Thoracic aorta (tissue), 2 donors: ENCODE data around the gene ERCC3. TPM values are rescaled to one million over a fixed set of nuclear protein-coding genes. Genes with fewer than 3 reads are reported as not detected.

Experiments used
- ATAC-seq: fragments of 150-250 bp; one replicate; pipeline ENCODE4 v1.8.0; 2017; ENCODE audit warnings: low read depth; ENCODE audit not compliant: insufficient number of reproducible peaks, low FRiP score
- DNase-seq: peaks from one replicate; pipeline ENCODE4 v3.0.0-alpha.2; 2020; ENCODE audit warnings: low spot score
- H3K27ac ChIP-seq, 2 donors: fragments of 200-600 bp; sonication (generic); 1 replicate in 1 of 2; 2 replicates in 1 of 2; pipeline ENCODE4 v1.5.1; 2016; ENCODE audit warnings: mild to moderate bottlenecking in 2 of 2, moderate library complexity in 2 of 2
- H3K27me3 ChIP-seq: fragments of 200-600 bp; sonication (generic); replicated peaks from 2 replicates; pipeline ENCODE4 v1.6.0; 2016; ENCODE audit warnings: mild to moderate bottlenecking; ENCODE audit not compliant: insufficient read depth
- H3K36me3 ChIP-seq: fragments of 200-600 bp; sonication (generic); one replicate; pipeline ENCODE4 v1.5.1; 2016
- H3K4me1 ChIP-seq, 2 donors: fragments of 200-600 bp; sonication (generic); 1 replicate in 1 of 2; 2 replicates in 1 of 2; pipeline versions ENCODE4 v1.5.1 to v1.6.0; 2016; ENCODE audit warnings: low read depth in 2 of 2, mild to moderate bottlenecking in 1 of 2; ENCODE audit not compliant: control insufficient read depth in 1 of 2
- H3K4me3 ChIP-seq: fragments of 200-600 bp; sonication (generic); 2 replicates; pipeline ENCODE4 v1.5.1; 2016; ENCODE audit warnings: mild to moderate bottlenecking
- H3K9me3 ChIP-seq: fragments of 200-600 bp; sonication (generic); 2 replicates; pipeline ENCODE4 v1.5.1; 2016
- total RNA-seq, 2 donors: library from RNA; depleted of rRNA; stranded (reverse); fragments of >200 nt; gene quantifications; one replicate each; pipeline versions ENCODE4 v1.1.0 to v1.2.3, GENCODE V29; 2016
- TF ChIP-seq, protein P1 (sequence below): fragments of 200-600 bp; sonication (generic); IDR thresholded peaks from one replicate; pipeline ENCODE4 v1.5.1; 2019; ENCODE audit warnings: antibody characterized with exemption

Gene ERCC3
- total RNA-seq, 2 donors from 2014 or later = 36.7 to 63.7 TPM

DNA sequence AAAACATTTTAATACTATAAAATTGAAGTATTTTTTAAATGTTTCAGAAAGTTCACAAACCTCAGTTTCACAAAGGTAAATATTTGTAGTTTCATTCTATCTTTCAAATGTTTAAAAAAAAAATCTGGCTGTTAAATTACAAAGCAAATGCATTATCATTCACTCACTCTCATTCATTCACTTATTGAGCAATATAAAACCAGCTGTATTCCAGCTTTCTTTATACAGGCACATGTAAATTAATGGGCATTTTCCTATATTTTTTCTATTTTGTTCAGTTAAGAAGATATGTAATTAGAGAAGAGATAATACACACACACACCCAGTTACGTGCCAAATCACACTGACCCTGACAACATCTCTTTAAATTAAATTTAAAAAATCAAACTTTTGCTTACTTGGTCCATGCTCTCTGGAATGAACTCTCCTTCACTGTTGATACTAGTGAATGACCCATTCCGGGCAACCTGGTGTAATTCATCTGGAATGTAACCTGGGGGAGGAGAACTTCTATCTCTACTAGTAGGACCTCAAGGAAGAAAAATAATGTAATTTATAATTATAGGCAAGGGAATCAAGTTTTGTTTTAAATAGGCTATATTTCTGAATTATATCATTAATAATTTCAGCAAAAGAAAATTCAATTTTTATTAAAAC lies 32.5 kb upstream of the ERCC3 start:
- no peaks in the 10 kb centered on the region for H3K27me3 ChIP-seq
- H3K4me1 ChIP-seq = no peaks in the 10 kb centered on the region
- H3K27ac ChIP-seq = no peak overlapping the region
- ATAC-seq = no peak
- peaks cover 26% of the 10 kb centered on the region for H3K36me3 ChIP-seq
- TF ChIP-seq, protein P1, sequence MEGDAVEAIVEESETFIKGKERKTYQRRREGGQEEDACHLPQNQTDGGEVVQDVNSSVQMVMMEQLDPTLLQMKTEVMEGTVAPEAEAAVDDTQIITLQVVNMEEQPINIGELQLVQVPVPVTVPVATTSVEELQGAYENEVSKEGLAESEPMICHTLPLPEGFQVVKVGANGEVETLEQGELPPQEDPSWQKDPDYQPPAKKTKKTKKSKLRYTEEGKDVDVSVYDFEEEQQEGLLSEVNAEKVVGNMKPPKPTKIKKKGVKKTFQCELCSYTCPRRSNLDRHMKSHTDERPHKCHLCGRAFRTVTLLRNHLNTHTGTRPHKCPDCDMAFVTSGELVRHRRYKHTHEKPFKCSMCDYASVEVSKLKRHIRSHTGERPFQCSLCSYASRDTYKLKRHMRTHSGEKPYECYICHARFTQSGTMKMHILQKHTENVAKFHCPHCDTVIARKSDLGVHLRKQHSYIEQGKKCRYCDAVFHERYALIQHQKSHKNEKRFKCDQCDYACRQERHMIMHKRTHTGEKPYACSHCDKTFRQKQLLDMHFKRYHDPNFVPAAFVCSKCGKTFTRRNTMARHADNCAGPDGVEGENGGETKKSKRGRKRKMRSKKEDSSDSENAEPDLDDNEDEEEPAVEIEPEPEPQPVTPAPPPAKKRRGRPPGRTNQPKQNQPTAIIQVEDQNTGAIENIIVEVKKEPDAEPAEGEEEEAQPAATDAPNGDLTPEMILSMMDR = no peak
- no peak overlapping the region for H3K4me3 ChIP-seq
- no peak for DNase-seq
- H3K9me3 ChIP-seq = no peaks in the 10 kb centered on the region

DNA sequence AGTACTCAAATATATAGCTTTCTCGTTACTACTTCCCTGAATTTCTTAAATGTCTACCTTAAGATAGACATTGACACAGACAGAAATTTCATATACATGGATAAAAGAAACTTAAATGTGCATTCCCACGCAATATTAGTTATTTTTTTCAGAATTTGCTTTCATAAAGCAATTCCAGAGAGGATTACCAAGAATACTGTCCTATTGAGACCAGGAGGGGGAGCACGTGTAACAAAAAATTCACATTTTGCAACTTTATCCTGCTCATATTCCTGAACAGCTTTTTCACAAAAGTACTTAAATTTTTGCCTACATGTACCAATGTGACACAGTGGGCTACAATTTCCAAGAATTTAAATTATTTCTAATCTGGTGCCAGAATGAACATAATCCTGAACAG lies 30.7 kb upstream of the ERCC3 start:
- Histone ChIP-seq H3K27ac (no peak overlapping the region), H3K27me3 (no peaks in the 10 kb centered on the region), H3K4me3 (no peak overlapping the region), H3K4me1 (no peaks in the 10 kb centered on the region), H3K9me3 (no peaks in the 10 kb centered on the region), H3K36me3 (peaks cover 37% of the 10 kb centered on the region)
- no peak for ATAC-seq
- DNase-seq = no peak
- TF ChIP-seq, protein P1 = peak; percentile 62

DNA sequence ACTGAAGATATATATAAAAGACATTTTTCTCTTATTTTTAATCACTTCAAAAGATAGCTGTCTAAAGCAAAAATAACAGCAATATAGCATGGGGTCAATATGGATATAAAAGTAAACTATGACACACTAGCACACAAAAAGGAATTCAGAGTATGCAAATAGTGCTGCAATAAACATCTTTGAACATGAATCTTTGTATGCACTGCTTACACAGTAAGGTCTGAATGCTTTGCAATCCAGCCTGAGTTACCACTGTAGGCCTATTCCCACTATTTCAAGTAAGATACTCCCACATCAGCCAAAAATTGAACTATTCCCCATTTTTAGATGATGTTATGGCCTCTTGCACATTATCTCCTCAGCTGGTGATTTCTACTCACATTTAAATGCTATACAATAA lies 27.4 kb upstream of the ERCC3 start:
- H3K4me1 ChIP-seq = no peaks in the 10 kb centered on the region
- H3K36me3 ChIP-seq = peaks cover 41% of the 10 kb centered on the region
- no peak overlapping the region for H3K27ac ChIP-seq
- DNase-seq (no peak), ATAC-seq (no peak)
- no peaks in the 10 kb centered on the region for H3K27me3 ChIP-seq
- TF ChIP-seq, protein P1 = no peak
- no peak overlapping the region for H3K4me3 ChIP-seq
- H3K9me3 ChIP-seq = no peaks in the 10 kb centered on the region

DNA sequence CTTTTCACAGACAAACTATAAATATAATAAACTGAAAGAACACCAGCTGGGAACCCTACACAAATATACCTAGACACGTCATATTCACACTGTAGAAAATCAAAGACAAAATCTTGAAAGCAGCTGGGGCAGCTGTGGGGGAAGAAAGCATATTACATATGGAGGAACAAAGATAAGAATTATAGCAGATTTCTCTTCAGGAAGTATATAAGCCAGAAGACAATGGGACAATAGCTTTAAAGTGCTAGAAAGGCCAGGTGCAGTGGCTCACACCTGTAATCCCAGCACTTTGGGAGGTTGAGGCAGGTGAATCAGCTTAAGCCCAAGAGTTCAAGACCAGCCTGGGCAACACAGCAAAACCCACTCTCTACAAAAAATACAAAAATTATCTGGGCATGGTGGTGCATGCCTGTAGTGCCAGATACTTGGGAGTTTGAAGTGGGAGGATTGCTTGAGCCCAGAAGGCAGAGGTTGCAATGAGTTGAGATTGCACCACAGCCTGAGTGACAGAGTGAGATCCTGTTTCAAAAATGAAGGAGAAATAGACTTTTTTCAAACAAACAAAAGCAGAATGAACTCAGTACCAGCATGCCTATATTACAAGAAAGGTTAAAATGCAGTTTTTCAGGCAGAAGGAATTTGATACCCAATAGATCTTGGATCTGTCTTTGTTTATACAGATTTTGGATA lies 26.8 kb upstream of the ERCC3 start:
- ATAC-seq (no peak), DNase-seq (no peak)
- Histone ChIP-seq H3K27me3 (no peaks in the 10 kb centered on the region), H3K4me3 (no peak overlapping the region), H3K36me3 (peaks cover 45% of the 10 kb centered on the region), H3K9me3 (no peaks in the 10 kb centered on the region), H3K4me1 (no peaks in the 10 kb centered on the region), H3K27ac (no peak overlapping the region)
- TF ChIP-seq, protein P1 = no peak

DNA sequence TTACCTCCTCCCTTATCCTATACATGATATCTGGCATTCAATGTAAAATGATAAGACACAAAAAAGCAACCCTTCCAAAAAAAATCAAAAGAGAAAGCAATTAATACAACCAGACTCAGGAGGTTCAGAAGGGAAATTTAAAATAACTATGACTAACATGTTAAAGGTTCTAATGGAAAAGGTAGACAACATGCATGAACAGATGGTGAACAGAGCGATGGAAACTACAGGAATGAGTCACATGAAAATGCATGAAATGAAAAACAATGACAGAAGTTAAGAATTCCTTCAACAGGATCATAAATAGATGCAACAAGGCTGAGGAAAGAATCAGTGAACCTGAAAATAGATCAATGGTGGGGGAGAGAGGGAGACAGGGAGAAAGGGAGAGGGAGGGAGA lies 26.1 kb upstream of the ERCC3 start:
- H3K36me3 ChIP-seq = peaks cover 45% of the 10 kb centered on the region
- DNase-seq (no peak), ATAC-seq (no peak)
- TF ChIP-seq, protein P1 = no peak
- no peaks in the 10 kb centered on the region for H3K27me3 ChIP-seq
- no peak overlapping the region for H3K4me3 ChIP-seq
- no peaks in the 10 kb centered on the region for H3K9me3 ChIP-seq
- H3K27ac ChIP-seq = no peak overlapping the region
- no peaks in the 10 kb centered on the region for H3K4me1 ChIP-seq
